H1 (cell line): ENCODE results near the gene CREB3L4. TPM values are rescaled to one million over a fixed set of nuclear protein-coding genes. Genes with fewer than 3 reads are reported as not detected.

Experiments used
- CTCF ChIA-PET: fragments of 300-600 bp; sonication (Branson Sonifier 250); formaldehyde crosslinking; loops from one replicate; lab custom pipeline; 2021; ENCODE audit not compliant: partially characterized antibody; lab: Charles Lee
- POLR2A ChIA-PET: fragments of 300-600 bp; sonication (Branson Sonifier 250); formaldehyde crosslinking; loops from one replicate; lab custom pipeline; 2021; ENCODE audit warnings: inconsistent platforms; ENCODE audit not compliant: partially characterized antibody; lab: Charles Lee
- DNase-seq, 2 experiments: peaks; one replicate each; pipeline versions ENCODE4 v3.0.0 to v3.0.0-alpha.2; 2010 to 2022; ENCODE audit warnings: low spot score in 2 of 2, low read depth in 1 of 2, mixed read lengths in 1 of 2
- FAIRE-seq: peaks from 2 replicates; lab custom pipeline; 2011; peaks lifted over from hg19 to GRCh38; lab: Jason Lieb, UNC
- H2AFZ ChIP-seq: 2 replicates; pipeline ENCODE4 v1.8.1; 2012; ENCODE audit warnings: low read length, inconsistent platforms
- H2AK5ac ChIP-seq: 2 replicates; pipeline ENCODE4 v1.6.1; 2013; ENCODE audit warnings: low read depth, low read length
- H2BK120ac ChIP-seq: replicated peaks from 2 replicates; pipeline ENCODE3; 2013; ENCODE audit warnings: low read depth, low read length, inconsistent platforms
- H2BK12ac ChIP-seq: 2 replicates; pipeline ENCODE4 v1.6.1; 2013; ENCODE audit warnings: low read depth, low read length
- H2BK15ac ChIP-seq: 2 replicates; pipeline ENCODE4 v1.6.1; 2013; ENCODE audit warnings: low read length
- H2BK20ac ChIP-seq: 2 replicates; pipeline ENCODE4 v1.6.1; 2013; ENCODE audit warnings: low read length
- H2BK5ac ChIP-seq: 2 replicates; pipeline ENCODE4 v1.6.1; 2013; ENCODE audit warnings: low read depth, low read length
- H3K14ac ChIP-seq: 2 replicates; pipeline ENCODE4 v1.6.1; 2013; ENCODE audit warnings: inconsistent platforms; ENCODE audit not compliant: insufficient read length
- H3K18ac ChIP-seq: 2 replicates; pipeline ENCODE4 v1.6.1; 2013; ENCODE audit warnings: low read length; ENCODE audit errors: extremely low read depth
- H3K23ac ChIP-seq: 2 replicates; pipeline ENCODE4 v1.6.1; 2013; ENCODE audit warnings: inconsistent platforms; ENCODE audit not compliant: insufficient read length
- H3K23me2 ChIP-seq: 2 replicates; pipeline ENCODE4 v1.6.1; 2013; ENCODE audit warnings: low read depth, low read length
- H3K27ac ChIP-seq: 2 replicates; pipeline ENCODE4 v1.6.1; 2011; ENCODE audit warnings: low read depth, low read length, inconsistent platforms
- H3K27me3 ChIP-seq, 4 experiments: replicated peaks in 1 of 4; 1 replicate in 1 of 4; 2 replicates in 3 of 4; pipeline versions ENCODE4 v1.6.1 to v1.8.1; 2011 to 2013; ENCODE audit warnings: low read length in 3 of 4, mild to moderate bottlenecking in 3 of 4, inconsistent platforms in 2 of 4, mixed read lengths in 2 of 4, moderate library complexity in 1 of 4; ENCODE audit not compliant: control insufficient read depth in 3 of 4, insufficient read depth in 3 of 4; ENCODE audit errors: extremely low read depth in 1 of 4
- H3K36me3 ChIP-seq, 4 experiments: 2 replicates each; pipeline versions ENCODE4 v1.6.1 to v1.8.1; 2011 to 2013; ENCODE audit warnings: mild to moderate bottlenecking in 4 of 4, low read length in 3 of 4, moderate library complexity in 2 of 4, control low read depth in 1 of 4, inconsistent platforms in 1 of 4; ENCODE audit not compliant: insufficient read depth in 4 of 4, control insufficient read depth in 2 of 4
- H3K4ac ChIP-seq: replicated peaks from 2 replicates; pipeline ENCODE3; 2013; ENCODE audit warnings: low read length, low read depth, mixed read lengths, inconsistent platforms; ENCODE audit not compliant: insufficient read length
- H3K4me1 ChIP-seq, 4 experiments: replicated peaks in 1 of 4; 1 replicate in 1 of 4; 2 replicates in 3 of 4; pipeline versions ENCODE4 v1.6.1 to v1.8.1; 2011 to 2013; ENCODE audit warnings: low read length in 3 of 4, inconsistent platforms in 2 of 4, mixed read lengths in 1 of 4; ENCODE audit not compliant: insufficient read depth in 4 of 4, control insufficient read depth in 3 of 4
- H3K4me2 ChIP-seq, 2 experiments: 2 replicates each; pipeline versions ENCODE4 v1.6.1 to v1.8.1; 2011 to 2013; ENCODE audit warnings: low read depth in 2 of 2, low read length in 2 of 2, control low read depth in 1 of 2, inconsistent platforms in 1 of 2, mild to moderate bottlenecking in 1 of 2; ENCODE audit not compliant: insufficient read depth in 1 of 2
- H3K4me3 ChIP-seq, 4 experiments: fragments of 200-600, 300-600 bp in 1 of 4; sonication (generic), shearing (Covaris generic), sonication (Bioruptor Twin) in 1 of 4; 2 replicates each; pipeline versions ENCODE4 v1.5.1 to v1.8.1; 2011 to 2016; ENCODE audit warnings: low read length in 4 of 4, low read depth in 3 of 4, control low read depth in 2 of 4, inconsistent platforms in 2 of 4, mild to moderate bottlenecking in 2 of 4, mixed read lengths in 1 of 4, moderate library complexity in 1 of 4; ENCODE audit not compliant: insufficient read depth in 2 of 4; ENCODE audit errors: extremely low read depth in 1 of 4
- H3K56ac ChIP-seq: replicated peaks from 2 replicates; pipeline ENCODE3; 2013; ENCODE audit warnings: low read depth, mild to moderate bottlenecking, mixed read lengths, low read length, inconsistent platforms; ENCODE audit not compliant: insufficient read length
- H3K79me1 ChIP-seq: 2 replicates; pipeline ENCODE4 v1.6.1; 2013; ENCODE audit warnings: low read depth, low read length, control low read depth
- H3K79me2 ChIP-seq, 2 experiments: 2 replicates each; pipeline versions ENCODE4 v1.6.1 to v1.8.1; 2012 to 2013; ENCODE audit warnings: low read length in 2 of 2, mild to moderate bottlenecking in 2 of 2, inconsistent platforms in 1 of 2; ENCODE audit not compliant: insufficient read depth in 2 of 2, control insufficient read depth in 1 of 2
- H3K9ac ChIP-seq, 4 experiments: replicated peaks in 1 of 4; 1 replicate in 1 of 4; 2 replicates in 3 of 4; pipeline versions ENCODE4 v1.6.1 to v1.8.1; 2011 to 2013; ENCODE audit warnings: low read depth in 3 of 4, low read length in 3 of 4, control low read depth in 2 of 4, mild to moderate bottlenecking in 2 of 4, moderate library complexity in 2 of 4, inconsistent platforms in 1 of 4; ENCODE audit errors: extremely low read depth in 1 of 4
- H3K9me3 ChIP-seq, 2 experiments: 2 replicates each; pipeline versions ENCODE4 v1.6.1 to v1.8.1; 2012 to 2013; ENCODE audit warnings: mild to moderate bottlenecking in 2 of 2, moderate library complexity in 2 of 2, control low read depth in 1 of 2, inconsistent platforms in 1 of 2, low read depth in 1 of 2, low read length in 1 of 2, mixed read lengths in 1 of 2; ENCODE audit not compliant: insufficient read depth in 2 of 2
- H4K20me1 ChIP-seq, 2 experiments: replicated peaks in 1 of 2; 2 replicates each; pipeline versions ENCODE3 to v1.8.1; 2011 to 2013; ENCODE audit warnings: inconsistent platforms in 2 of 2, low read length in 2 of 2, mild to moderate bottlenecking in 1 of 2; ENCODE audit not compliant: insufficient read depth in 2 of 2, control insufficient read depth in 1 of 2
- H4K5ac ChIP-seq: 2 replicates; pipeline ENCODE4 v1.6.1; 2013; ENCODE audit warnings: low read length, low read depth, mixed read lengths, inconsistent platforms; ENCODE audit not compliant: insufficient read length
- H4K8ac ChIP-seq: 2 replicates; pipeline ENCODE4 v1.8.0; 2013; ENCODE audit warnings: mild to moderate bottlenecking, moderate library complexity, low read length, inconsistent platforms; ENCODE audit not compliant: insufficient read depth; ENCODE audit errors: extremely low read depth
- H4K91ac ChIP-seq: replicated peaks from 2 replicates; pipeline ENCODE3; 2013; ENCODE audit warnings: low read length, mixed read lengths, inconsistent platforms; ENCODE audit not compliant: insufficient read length
- BACH1 ChIP-seq: IDR thresholded peaks from 2 replicates; pipeline ENCODE4 v1.6.1; 2012; ENCODE audit warnings: low read length, improper control_type of control experiment
- CBX5 ChIP-seq: fragments of 300-800, 300-1000 bp; sonication (generic); IDR thresholded peaks from 2 replicates; pipeline ENCODE4 v1.7.1; 2016; ENCODE audit warnings: antibody characterized with exemption, low read length, low read depth
- EP300 ChIP-seq, 2 experiments: IDR thresholded peaks; 1 replicate in 1 of 2; 2 replicates in 1 of 2; pipeline ENCODE4 v1.6.1; 2011 to 2012; ENCODE audit warnings: low read depth in 2 of 2, low read length in 2 of 2, mild to moderate bottlenecking in 2 of 2, borderline replicate concordance in 1 of 2, inconsistent platforms in 1 of 2, moderate library complexity in 1 of 2
- GABPA ChIP-seq: IDR thresholded peaks from 2 replicates; pipeline ENCODE4 v1.6.1; 2011; ENCODE audit warnings: mild to moderate bottlenecking, low read length, moderate library complexity, borderline replicate concordance; ENCODE audit not compliant: insufficient read depth
- RBBP5 ChIP-seq: IDR thresholded peaks from 2 replicates; pipeline ENCODE4 v1.7.1; 2012; ENCODE audit warnings: low read depth, mild to moderate bottlenecking, inconsistent platforms, low read length, moderate library complexity, borderline replicate concordance
- RNF2 ChIP-seq: fragments of 200-900, 300-1000 bp; sonication (generic); IDR thresholded peaks from 2 replicates; pipeline ENCODE4 v1.7.1; 2016; ENCODE audit warnings: borderline replicate concordance, low read depth, mild to moderate bottlenecking, antibody characterized with exemption, low read length; ENCODE audit not compliant: poor library complexity, severe bottlenecking; ENCODE audit errors: missing control alignments
- SP2 ChIP-seq: IDR thresholded peaks from 2 replicates; pipeline ENCODE4 v1.6.1; 2012; ENCODE audit warnings: mild to moderate bottlenecking, low read length, inconsistent platforms
- WGBS, 2 experiments: shearing (Covaris generic) in 1 of 2; methylation state at CpG; one replicate each; pipeline versions ENCODE4 v1.1.6 to v1.1.7; 2013 to 2015; ENCODE audit warnings: low lambda C conversion rate in 2 of 2, mixed read lengths in 2 of 2, inconsistent platforms in 1 of 2, low coverage in 1 of 2, missing lambda C conversion rate in 1 of 2; ENCODE audit not compliant: insufficient replicate concordance in 2 of 2, insufficient coverage in 1 of 2, insufficient read length in 1 of 2; ENCODE audit errors: extremely low coverage in 1 of 2, missing lambda C conversion rate in 1 of 2; 5-methylcytosine and 5-hydroxymethylcytosine counted together
- polyA plus RNA-seq, 7 experiments: library from polyadenylated mRNA; depleted of rRNA in 3 of 7; stranded (reverse) in 5 of 7; unstranded in 2 of 7; fragments of >200 nt in 5 of 7; fragments of 200-250 nt in 2 of 7; gene quantifications; 1 replicate in 5 of 7; 2 replicates in 1 of 7; 4 replicates in 1 of 7; pipeline versions ENCODE4 v1.2.1 to v1.2.3, GENCODE V29; 2011 to 2013; ENCODE audit warnings: missing spikeins in 2 of 7, mixed read lengths in 2 of 7
- total RNA-seq: library from RNA; stranded (reverse); fragmentation: NEBNext Ultra II Directional; extraction: Animal tissue kit (Norgen Biotek cat#: 25700); gene quantifications from 2 replicates; pipeline ENCODE4 v1.2.1, GENCODE V29; 2021

The CREB3L4 gene
- total and polyA plus RNA-seq, 2 of the 8 experiments (the other 6 are each of a cell fraction or from before 2014, with no cell fraction given), result 34.4 to 54.0 TPM

DNA sequence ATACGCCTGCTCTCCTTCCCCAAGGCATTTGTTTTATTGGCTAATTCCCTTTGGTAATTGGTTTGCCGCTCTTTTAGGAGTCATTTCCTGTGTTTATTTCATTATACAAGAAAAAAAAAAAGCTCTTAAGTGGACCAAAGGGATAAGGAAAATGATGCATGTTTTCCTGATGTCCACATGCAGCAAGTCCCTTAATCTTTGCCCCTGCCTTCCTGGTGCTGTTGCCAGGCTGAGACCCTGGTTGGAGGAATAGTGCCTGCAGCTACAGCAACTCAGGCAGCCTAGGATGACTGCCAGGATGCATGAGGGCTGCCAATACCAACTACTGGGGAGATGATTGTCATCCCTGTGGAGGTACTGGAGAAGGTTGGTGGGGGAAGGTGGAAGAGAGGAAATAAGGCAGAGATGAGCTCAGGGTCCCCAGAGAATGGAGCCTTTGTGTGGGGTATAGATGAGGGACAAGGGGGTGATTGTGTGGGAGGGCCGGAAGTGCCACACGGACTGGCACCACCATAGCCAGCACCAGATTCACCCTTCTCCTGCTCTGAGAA is 38.8 kb upstream of the CREB3L4 start:
- Histone ChIP-seq H4K91ac (no peak overlapping the region), H3K23me2 (peaks cover 3% of the 10 kb centered on the region), H3K79me1 (no peaks in the 10 kb centered on the region), H3K9ac (no peak overlapping the region), H4K8ac (no peak overlapping the region), H3K56ac (no peak overlapping the region), H2AFZ (no peak overlapping the region), H2BK12ac (no peak overlapping the region), H2BK120ac (no peak overlapping the region), H3K4ac (no peak overlapping the region), H3K27me3 (no peaks in the 10 kb centered on the region), H2BK15ac (no peak overlapping the region), H2BK5ac (no peak overlapping the region), H3K4me2 (no peak overlapping the region), H3K18ac (no peak overlapping the region), H3K4me3 (no peak overlapping the region)
- DNase-seq (no peak), FAIRE-seq (no peak)
- WGBS, 2 experiments, result 90% methylated on average over 4 of the region's 4 CpGs; no CpG with 5 or more reads in 1 of the 2 experiments
- TF ChIP-seq SP2 (no peak), GABPA (no peak), RNF2 (no peak), CBX5 (no peak), EP300 (IDR thresholded peaks at IDR 0.05; ENCODE audit: borderline replicate concordance in 1 of 2, low read depth in 2 of 2, low read length in 2 of 2) (no peak), RBBP5 (no peak), BACH1 (no peak)
- TF ChIP-seq, all 59 proteins: peak for 0
- ChIA-PET POLR2A (interaction anchor here (0.7 to 5.1 kb wide), 20 partner anchors 10 to 263 kb away, joined by 3 to 60 read pairs (median 4); partner anchors contain the start of genes CRTC2, DENND4B, RPS27 and SLC39A1), CTCF (interaction anchor here (0.6 to 2.8 kb wide), 12 partner anchors 9 to 122 kb away, joined by 3 to 14 read pairs (median 4); partner anchors contain the start of genes DENND4B, JTB and RAB13)
- Histone ChIP-seq H3K9me3 (no peaks in the 10 kb centered on the region), H2AK5ac (no peak overlapping the region), H3K23ac (no peak overlapping the region), H4K5ac (no peak overlapping the region), H3K79me2 (no peaks in the 10 kb centered on the region), H4K20me1 (peaks cover 0 to 5% of the 10 kb centered on the region in 2 experiments), H2BK20ac (no peak overlapping the region), H3K4me1 (peaks cover 0 to 2% (median 0%) of the 10 kb centered on the region in 4 experiments; a peak in 1 of 7 replicates), H3K27ac (no peak overlapping the region), H3K14ac (no peak overlapping the region), H3K36me3 (peaks cover 0 to 21% (median 14%) of the 10 kb centered on the region in 4 experiments)
